ENCODE measurements around the gene C16orf86.

Gene C16orf86

GRCh38 chr16:67648088-67648763 is 18.4 kb upstream of the C16orf86 start:
- H3K36me3 ChIP-seq, result no peaks in the 10 kb centered on the region
- peaks cover 0 to 35% (median 18%) of the 10 kb centered on the region in 4 donors for H3K4me1 ChIP-seq
- H3K4me3 ChIP-seq, result no peak overlapping the region
- intact Hi-C loops (cut with DNase I; ENCODE audit: low total_unique reads), result no loop called here
- H3K27me3 ChIP-seq, result peaks cover 7 to 89% of the 10 kb centered on the region in 2 donors
- no peak overlapping the region for H3K27ac ChIP-seq
- DNase-seq, result no peak
- TF ChIP-seq, protein P1, sequence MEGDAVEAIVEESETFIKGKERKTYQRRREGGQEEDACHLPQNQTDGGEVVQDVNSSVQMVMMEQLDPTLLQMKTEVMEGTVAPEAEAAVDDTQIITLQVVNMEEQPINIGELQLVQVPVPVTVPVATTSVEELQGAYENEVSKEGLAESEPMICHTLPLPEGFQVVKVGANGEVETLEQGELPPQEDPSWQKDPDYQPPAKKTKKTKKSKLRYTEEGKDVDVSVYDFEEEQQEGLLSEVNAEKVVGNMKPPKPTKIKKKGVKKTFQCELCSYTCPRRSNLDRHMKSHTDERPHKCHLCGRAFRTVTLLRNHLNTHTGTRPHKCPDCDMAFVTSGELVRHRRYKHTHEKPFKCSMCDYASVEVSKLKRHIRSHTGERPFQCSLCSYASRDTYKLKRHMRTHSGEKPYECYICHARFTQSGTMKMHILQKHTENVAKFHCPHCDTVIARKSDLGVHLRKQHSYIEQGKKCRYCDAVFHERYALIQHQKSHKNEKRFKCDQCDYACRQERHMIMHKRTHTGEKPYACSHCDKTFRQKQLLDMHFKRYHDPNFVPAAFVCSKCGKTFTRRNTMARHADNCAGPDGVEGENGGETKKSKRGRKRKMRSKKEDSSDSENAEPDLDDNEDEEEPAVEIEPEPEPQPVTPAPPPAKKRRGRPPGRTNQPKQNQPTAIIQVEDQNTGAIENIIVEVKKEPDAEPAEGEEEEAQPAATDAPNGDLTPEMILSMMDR (IDR thresholded peaks at IDR 0.05), result no peak
- H3K9me3 ChIP-seq, result no peaks in the 10 kb centered on the region

DNA sequence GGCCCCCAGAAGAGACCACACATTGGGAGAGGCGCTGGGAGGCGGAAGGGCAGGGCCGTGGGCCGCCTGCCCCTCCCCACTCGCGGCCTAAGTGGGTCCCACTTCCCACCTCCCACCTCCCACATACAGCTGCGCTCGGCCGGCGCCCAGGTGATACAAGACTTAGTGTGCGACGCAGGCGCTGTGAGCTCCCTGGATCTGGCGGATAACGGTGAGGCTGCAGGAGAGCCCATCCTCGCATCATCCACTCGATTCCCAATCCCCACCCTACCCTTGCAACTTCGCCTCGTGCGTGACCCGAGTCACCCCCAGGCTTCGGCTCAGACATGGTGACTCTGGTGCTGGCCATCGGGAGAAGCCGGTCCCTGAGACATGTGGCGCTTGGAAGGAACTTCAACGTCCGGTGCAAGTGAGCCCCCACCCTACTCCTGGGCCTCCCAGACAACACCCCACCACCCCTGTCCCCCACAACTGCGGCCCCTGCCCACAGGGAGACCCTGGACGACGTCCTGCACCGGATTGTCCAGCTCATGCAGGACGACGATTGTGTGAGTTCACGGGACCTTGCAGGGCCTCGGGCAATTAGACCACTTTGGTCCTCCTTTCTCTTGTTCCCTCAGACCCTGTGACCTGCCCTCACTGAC is 17.7 kb upstream of the C16orf86 start:
- no peak overlapping the region for H3K4me3 ChIP-seq
- DNase-seq, result no peak
- H3K27ac ChIP-seq, result no peak overlapping the region
- peaks cover 0 to 41% (median 25%) of the 10 kb centered on the region in 4 donors for H3K4me1 ChIP-seq
- H3K27me3 ChIP-seq, result peaks cover 7 to 96% of the 10 kb centered on the region in 2 donors
- TF ChIP-seq, protein P1 (IDR thresholded peaks at IDR 0.05), result no peak
- H3K36me3 ChIP-seq, result no peaks in the 10 kb centered on the region
- H3K9me3 ChIP-seq, result no peaks in the 10 kb centered on the region
- intact Hi-C loops (cut with DNase I; ENCODE audit: low total_unique reads), result no loop called here

DNA sequence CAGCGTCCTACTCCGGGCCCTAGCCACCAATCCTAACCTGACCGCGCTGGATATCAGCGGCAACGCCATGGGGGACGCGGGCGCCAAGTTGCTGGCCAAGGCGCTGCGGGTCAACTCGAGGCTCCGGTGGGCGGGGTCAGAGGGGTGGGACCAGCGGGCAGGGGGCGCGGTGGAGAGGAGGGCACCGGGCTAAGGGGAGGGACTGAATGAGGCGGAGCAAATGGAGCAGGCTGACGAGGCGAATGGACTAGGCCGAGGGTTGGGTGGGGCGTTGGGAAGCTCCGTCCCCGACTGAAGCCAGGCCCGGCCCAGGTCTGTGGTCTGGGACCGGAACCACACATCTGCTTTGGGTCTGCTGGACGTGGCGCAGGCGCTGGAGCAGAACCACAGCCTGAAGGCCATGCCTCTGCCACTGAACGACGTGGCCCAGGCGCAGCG is 17.1 kb upstream of the C16orf86 start:
- no peak for DNase-seq
- TF ChIP-seq, protein P1 (IDR thresholded peaks at IDR 0.05), result no peak
- Histone ChIP-seq H3K27me3 (peaks cover 7 to 100% of the 10 kb centered on the region in 2 donors), H3K9me3 (no peaks in the 10 kb centered on the region), H3K4me3 (peak overlapping the region in 1 of 2 donors; percentile 10), H3K36me3 (no peaks in the 10 kb centered on the region), H3K27ac (no peak overlapping the region), H3K4me1 (peaks cover 0 to 44% (median 24%) of the 10 kb centered on the region in 4 donors)
- intact Hi-C loops (cut with DNase I; ENCODE audit: low total_unique reads), result no loop called here

DNA sequence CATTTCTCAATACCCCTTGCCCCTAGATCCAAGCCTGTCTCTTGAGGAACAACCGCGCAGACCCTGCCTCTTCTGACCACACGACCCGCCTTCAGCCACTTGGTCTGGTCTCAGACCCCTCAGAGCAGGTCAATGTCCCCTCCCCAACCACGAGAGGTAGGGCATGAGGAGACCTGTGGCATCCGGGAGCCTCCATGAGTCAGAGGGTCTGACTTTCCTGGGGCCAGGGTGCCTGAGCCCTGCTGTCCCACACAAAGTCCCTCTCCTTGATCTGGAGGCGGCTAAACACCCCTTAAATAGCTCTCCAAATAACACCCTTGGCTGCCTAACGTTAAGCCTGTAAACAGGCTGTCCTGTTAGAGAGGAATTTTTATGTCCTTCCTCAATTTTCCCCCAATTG is 16.6 kb upstream of the C16orf86 start:
- Histone ChIP-seq H3K4me1 (peaks cover 0 to 39% (median 19%) of the 10 kb centered on the region in 4 donors), H3K27ac (no peak overlapping the region), H3K36me3 (no peaks in the 10 kb centered on the region), H3K27me3 (peaks cover 3 to 100% of the 10 kb centered on the region in 2 donors), H3K4me3 (no peak overlapping the region), H3K9me3 (no peaks in the 10 kb centered on the region)
- no peak for DNase-seq
- TF ChIP-seq, protein P1 (IDR thresholded peaks at IDR 0.05), result no peak
- intact Hi-C loops (cut with DNase I; ENCODE audit: low total_unique reads), result no loop called here

GRCh38 chr16:67651039-67651438 is 15.6 kb upstream of the C16orf86 start:
- intact Hi-C loops (cut with DNase I; ENCODE audit: low total_unique reads), result no loop called here
- H3K4me3 ChIP-seq, result no peak overlapping the region
- no peak for DNase-seq

More at GRCh38 chr16:67651039-67651438, 15.6 kb upstream of the C16orf86 start:
- H3K9me3 ChIP-seq, result no peaks in the 10 kb centered on the region
- no peak overlapping the region for H3K27ac ChIP-seq
- peaks cover 0 to 97% of the 10 kb centered on the region in 2 donors for H3K27me3 ChIP-seq
- peaks cover 0 to 36% (median 19%) of the 10 kb centered on the region in 4 donors for H3K4me1 ChIP-seq
- H3K36me3 ChIP-seq, result peaks cover 0 to under 1% (median 0%) of the 10 kb centered on the region in 3 donors
- TF ChIP-seq, protein P1 (IDR thresholded peaks at IDR 0.05), result no peak

All from tibial artery (tissue), 4 donors.